Pancreas (tissue), 10 donors: ENCODE results near the gene DDX24. TPM values are rescaled to one million over a fixed set of nuclear protein-coding genes. Genes with fewer than 3 reads are reported as not detected.
A peak's percentile ranks its signal among the peaks of the same experiment; 100 is the strongest.

Experiments
- ATAC-seq, 4 donors: fragments of 200-7000 bp; cut with Tn5 transposase; one replicate each; pipeline versions ENCODE4 v1.8.0 to v1.9.1; 2020; ENCODE audit warnings: mild to moderate bottlenecking in 4 of 4, moderate library complexity in 4 of 4
- DNase-seq, 6 donors: peaks; one replicate each; pipeline ENCODE4 v3.0.0-alpha.2; 2020
- FAIRE-seq: peaks from 2 replicates; lab custom pipeline; 2012; peaks lifted over from hg19 to GRCh38; lab: Jason Lieb, UNC
- H3K27ac ChIP-seq, 4 donors: fragments of 200-600 bp; sonication (generic); 1 replicate in 3 of 4; 2 replicates in 1 of 4; pipeline versions ENCODE4 v1.5.0 to v1.8.0; 2020
- H3K27me3 ChIP-seq, 4 donors: fragments of 200-600 bp; one replicate each; pipeline ENCODE4 v1.8.0; 2021
- H3K36me3 ChIP-seq, 3 donors: fragments of 200-600 bp; sonication (generic) in 1 of 3; one replicate each; pipeline versions ENCODE4 v1.5.0 to v1.8.0; 2020 to 2021
- H3K4me1 ChIP-seq, 3 donors: fragments of 200-600 bp; one replicate each; pipeline ENCODE4 v1.8.0; 2021
- H3K4me3 ChIP-seq, 4 donors: fragments of 200-600 bp; sonication (generic) in 2 of 4; one replicate each; pipeline versions ENCODE4 v1.5.0 to v1.8.0; 2020 to 2021
- H3K9me3 ChIP-seq, 4 donors: fragments of 200-600 bp; one replicate each; pipeline ENCODE4 v1.8.0; 2021
- WGBS, 2 donors: extraction: QIAGEN DNeasy Blood & Tissue Kit; methylation state at CpG; one replicate each; pipeline ENCODE4 v1.1.7; 2013; 5-methylcytosine and 5-hydroxymethylcytosine counted together
- intact Hi-C, 3 donors: fragments of 100-400 bp; cut with DNase I; formaldehyde crosslinking; loops; one replicate each; pipeline versions ENCODE4 v1.11.1 to v1.14.2; 2022
- polyA plus RNA-seq, 2 donors: library from polyadenylated mRNA; stranded (reverse); fragments of 200-250 nt; gene quantifications; one replicate each; pipeline ENCODE4 v1.2.3, GENCODE V29; 2013
- total RNA-seq, 6 donors: library from RNA; stranded (reverse); fragmentation: NEBNext Ultra II Directional in 4 of 6; extraction: Animal tissue kit (Norgen Biotek cat#: 25700) in 4 of 6; gene quantifications; one replicate each; pipeline versions ENCODE4 v1.2.1 to v1.2.4, GENCODE V29; 2021 to 2023
- TF ChIP-seq, protein P1 (sequence below), 4 donors: fragments of 200-600 bp; sonication (generic) in 3 of 4; IDR thresholded peaks; one replicate each; pipeline versions ENCODE4 v1.5.0 to v1.8.0; 2021; ENCODE audit warnings: antibody characterized with exemption in 4 of 4
- donor health status: healthy with polysubstance abuse.
- donor health status: DM: no; HTN: no; CAD: no; lungs with moderate emphysema.
- donor health status: DM: no; HTN: no; CAD: no.
- donor health status: control.
- donor health status: control.
- donor health status: Bipolar disorder and iron deficiency.
- donor health status: DM: yes; HTN: yes; CAD: no.
- donor health status: DM: no; HTN: no; CAD: no.
- donor health status: DM: no; HTN: no; CAD: no.
- donor health status: DM: yes; HTN: yes; CAD: no.

Gene DDX24
- total and polyA plus RNA-seq, 8 donors = 55.9 to 111 (median 68.1) TPM

GRCh38 chr14:94115058-94115591 is 34.1 kb upstream of the DDX24 start:
- Histone ChIP-seq H3K9me3 (no peaks in the 10 kb centered on the region), H3K27ac (no peak overlapping the region), H3K4me3 (no peak overlapping the region), H3K27me3 (no peaks in the 10 kb centered on the region), H3K36me3 (no peaks in the 10 kb centered on the region), H3K4me1 (no peaks in the 10 kb centered on the region)
- intact Hi-C loops = no loop called here
- 14 to 15% methylated on average over 4 of the region's 4 CpGs for WGBS, 2 donors
- no peak for FAIRE-seq
- ATAC-seq = peak; percentile 35 to 77 (median 65)
- TF ChIP-seq, protein P1, sequence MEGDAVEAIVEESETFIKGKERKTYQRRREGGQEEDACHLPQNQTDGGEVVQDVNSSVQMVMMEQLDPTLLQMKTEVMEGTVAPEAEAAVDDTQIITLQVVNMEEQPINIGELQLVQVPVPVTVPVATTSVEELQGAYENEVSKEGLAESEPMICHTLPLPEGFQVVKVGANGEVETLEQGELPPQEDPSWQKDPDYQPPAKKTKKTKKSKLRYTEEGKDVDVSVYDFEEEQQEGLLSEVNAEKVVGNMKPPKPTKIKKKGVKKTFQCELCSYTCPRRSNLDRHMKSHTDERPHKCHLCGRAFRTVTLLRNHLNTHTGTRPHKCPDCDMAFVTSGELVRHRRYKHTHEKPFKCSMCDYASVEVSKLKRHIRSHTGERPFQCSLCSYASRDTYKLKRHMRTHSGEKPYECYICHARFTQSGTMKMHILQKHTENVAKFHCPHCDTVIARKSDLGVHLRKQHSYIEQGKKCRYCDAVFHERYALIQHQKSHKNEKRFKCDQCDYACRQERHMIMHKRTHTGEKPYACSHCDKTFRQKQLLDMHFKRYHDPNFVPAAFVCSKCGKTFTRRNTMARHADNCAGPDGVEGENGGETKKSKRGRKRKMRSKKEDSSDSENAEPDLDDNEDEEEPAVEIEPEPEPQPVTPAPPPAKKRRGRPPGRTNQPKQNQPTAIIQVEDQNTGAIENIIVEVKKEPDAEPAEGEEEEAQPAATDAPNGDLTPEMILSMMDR (IDR thresholded peaks at IDR 0.05) = no peak
- no peak for DNase-seq

DNA sequence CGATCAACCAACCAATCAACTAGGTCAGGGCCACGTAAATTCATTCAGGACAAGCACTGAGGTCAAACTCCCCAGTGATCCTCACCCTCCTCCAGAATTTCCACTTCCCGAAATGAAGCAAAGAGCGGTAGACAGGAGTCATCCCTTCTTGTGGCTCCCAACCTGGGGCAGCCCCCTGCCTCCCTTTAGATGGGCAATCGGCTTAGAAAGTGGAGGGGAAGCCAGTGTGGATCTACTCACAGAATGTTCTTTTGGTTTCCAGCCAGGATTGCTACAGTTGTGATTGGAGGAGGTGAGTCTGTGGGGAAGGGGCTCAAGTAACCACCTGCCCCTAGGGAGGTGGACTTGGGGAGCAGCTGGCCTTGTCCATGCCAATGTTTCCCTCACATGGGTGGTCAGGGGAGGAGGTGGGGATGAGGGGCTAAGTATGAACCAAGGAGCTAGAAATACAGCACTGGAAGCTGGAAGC is 33.6 kb upstream of the DDX24 start:
- Histone ChIP-seq H3K27ac (no peak overlapping the region), H3K4me3 (no peak overlapping the region), H3K9me3 (no peaks in the 10 kb centered on the region), H3K27me3 (no peaks in the 10 kb centered on the region), H3K36me3 (no peaks in the 10 kb centered on the region), H3K4me1 (no peaks in the 10 kb centered on the region)
- ATAC-seq (no peak), FAIRE-seq (no peak), DNase-seq (peak in 1 of 6 donors; percentile 26)
- TF ChIP-seq, protein P1 (IDR thresholded peaks at IDR 0.05) = no peak
- intact Hi-C loops = no loop called here
- 81 to 82% methylated on average over 5 of the region's 5 CpGs for WGBS, 2 donors

DNA sequence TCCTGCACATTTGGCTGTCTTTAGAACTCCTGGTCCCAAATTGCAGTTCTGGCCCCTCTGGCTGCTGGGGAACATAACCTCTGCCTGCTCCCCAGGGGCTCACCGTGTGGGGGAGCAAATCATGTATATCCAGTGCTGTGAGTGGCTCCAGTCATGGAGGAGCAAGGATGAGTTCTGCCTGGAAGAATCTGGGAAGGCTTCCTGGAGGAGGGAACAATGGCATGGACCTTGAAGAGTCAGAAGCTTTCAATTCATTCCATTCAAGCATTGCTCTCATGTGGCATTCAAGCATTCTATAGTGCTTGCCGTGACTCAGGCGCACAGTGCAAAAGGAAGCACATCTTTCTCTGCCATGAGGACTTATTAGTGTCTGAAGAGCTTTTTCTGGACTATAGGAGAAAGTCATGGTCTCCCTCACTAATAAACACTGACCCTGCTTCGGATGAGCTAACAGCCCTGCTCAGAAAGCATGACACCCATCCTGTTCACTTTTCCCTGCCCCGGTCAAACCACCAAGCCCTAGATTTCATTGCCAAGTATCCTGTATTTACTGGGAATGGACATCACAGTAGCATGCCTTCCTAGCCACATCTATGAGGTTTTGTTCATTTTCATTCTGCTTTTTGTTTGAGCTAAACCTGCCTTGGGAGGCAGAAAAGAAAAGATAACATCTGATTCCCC is 33.0 kb upstream of the DDX24 start:
- DNase-seq (peak in 1 of 6 donors; percentile 1), FAIRE-seq (no peak), ATAC-seq (no peak)
- Histone ChIP-seq H3K27me3 (no peaks in the 10 kb centered on the region), H3K27ac (no peak overlapping the region), H3K4me1 (no peaks in the 10 kb centered on the region), H3K9me3 (no peaks in the 10 kb centered on the region), H3K4me3 (no peak overlapping the region), H3K36me3 (no peaks in the 10 kb centered on the region)
- TF ChIP-seq, protein P1 (IDR thresholded peaks at IDR 0.05) = no peak
- 75 to 81% methylated on average over 5 of the region's 5 CpGs for WGBS, 2 donors
- intact Hi-C loops = no loop called here

DNA sequence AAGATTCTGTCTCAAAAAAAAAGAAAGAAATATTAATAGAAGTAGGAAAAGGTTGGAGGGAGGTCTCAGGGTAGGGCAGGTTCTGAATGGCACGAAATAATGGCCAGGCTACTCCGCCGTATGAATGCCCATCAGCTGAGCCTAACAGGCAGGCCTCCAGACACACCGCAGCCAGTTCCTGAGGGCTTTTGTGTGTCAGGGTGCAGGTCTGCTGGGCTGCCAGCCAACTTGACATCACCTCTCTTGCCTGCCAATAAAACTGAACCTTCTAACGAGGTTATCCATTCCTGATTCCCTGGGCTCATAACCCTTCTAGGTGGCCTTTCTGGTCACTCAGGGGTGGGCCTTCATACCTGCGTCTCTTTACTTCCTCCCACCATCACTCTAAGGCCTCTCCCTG is 32.5 kb upstream of the DDX24 start:
- H3K27ac ChIP-seq = no peak overlapping the region
- H3K9me3 ChIP-seq = no peaks in the 10 kb centered on the region
- FAIRE-seq = no peak
- H3K4me3 ChIP-seq = no peak overlapping the region
- H3K27me3 ChIP-seq = no peaks in the 10 kb centered on the region
- peak in 3 of 4 donors; percentile 34 to 67 (median 61) for ATAC-seq
- intact Hi-C loops = no loop called here
- no peaks in the 10 kb centered on the region for H3K4me1 ChIP-seq
- H3K36me3 ChIP-seq = no peaks in the 10 kb centered on the region
- WGBS, 2 donors = 41 to 50% methylated on average over 6 of the region's 6 CpGs
- DNase-seq = peak in 3 of 6 donors; percentile 15 to 49 (median 36)
- TF ChIP-seq, protein P1 (IDR thresholded peaks at IDR 0.05) = no peak

DNA sequence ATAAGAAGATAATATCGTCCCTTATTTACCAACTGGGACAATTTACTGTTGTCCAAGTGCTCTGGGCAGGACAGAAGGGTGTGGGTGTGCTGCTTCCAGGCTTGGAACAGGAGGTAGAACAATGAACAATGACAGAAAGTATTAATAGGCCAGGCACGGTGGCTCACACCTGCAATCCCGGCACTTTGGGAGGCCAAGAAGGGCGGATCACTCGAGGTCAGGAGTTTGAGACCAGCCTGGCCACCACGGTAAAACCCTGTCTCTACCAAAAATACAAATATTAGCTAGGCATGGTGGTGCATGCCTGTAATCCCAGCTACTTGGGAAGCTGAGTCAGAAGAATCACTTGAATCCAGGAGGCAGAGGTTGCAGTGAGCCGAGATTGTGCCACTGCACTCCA is 32.1 kb upstream of the DDX24 start:
- 80 to 81% methylated on average over 7 of the region's 7 CpGs for WGBS, 2 donors
- DNase-seq (no peak), FAIRE-seq (no peak), ATAC-seq (no peak)
- intact Hi-C loops = no loop called here
- H3K9me3 ChIP-seq = no peaks in the 10 kb centered on the region
- no peaks in the 10 kb centered on the region for H3K27me3 ChIP-seq
- no peaks in the 10 kb centered on the region for H3K36me3 ChIP-seq
- no peak overlapping the region for H3K4me3 ChIP-seq
- no peak overlapping the region for H3K27ac ChIP-seq
- TF ChIP-seq, protein P1 (IDR thresholded peaks at IDR 0.05) = no peak
- no peaks in the 10 kb centered on the region for H3K4me1 ChIP-seq
